Stimulated activated CD8-positive, alpha-beta memory T cell treated with anti-CD3 and anti-CD28 coated beads, Interleukin-4, amount 100 ng/mL, for 24 hours (primary cell): ENCODE results near the gene ZRSR2.
"Not testable (repeated sequence)": the region's sequence is repeated elsewhere in the genome, so short reads cannot be mapped to it uniquely, and the experiment has no call there.

Experiments
- DNase-seq: peaks from one replicate; pipeline ENCODE4 v3.0.0-alpha.2; 2020; ENCODE audit warnings: low read depth

The ZRSR2 gene

GRCh38 chrX:15804563-15804962, 14.3 kb downstream of the ZRSR2 start:
- DNase-seq = no peak

- no peak for DNase-seq
These were observed 18.0 kb downstream of the ZRSR2 start for GRCh38 chrX:15808254-15808653.

GRCh38 chrX:15812192-15812938, 22.1 kb downstream of the ZRSR2 start:
- DNase-seq = no peak

- DNase-seq = no peak
These were observed 23.1 kb downstream of the ZRSR2 start for GRCh38 chrX:15813416-15813815.

- DNase-seq = no peak
These were observed 24.6 kb downstream of the ZRSR2 start for GRCh38 chrX:15814771-15815365.

- DNase-seq = no peak
These were observed 25.6 kb downstream of the ZRSR2 start for GRCh38 chrX:15815779-15816437.

- DNase-seq = no peak
These were observed 26.1 kb downstream of the ZRSR2 start for GRCh38 chrX:15816438-15816809.

- peak; percentile 4 for DNase-seq
These were observed 26.6 kb downstream of the ZRSR2 start for GRCh38 chrX:15816886-15817285.

- DNase-seq = no peak
These were observed 30.1 kb downstream of the ZRSR2 start for GRCh38 chrX:15820106-15821073.

- DNase-seq = no peak
These were observed 32.6 kb downstream of the ZRSR2 start for GRCh38 chrX:15822922-15823321.

GRCh38 chrX:15825936-15826335, 35.7 kb downstream of the ZRSR2 start:
- DNase-seq = no peak

- no peak for DNase-seq
These were observed 38.9 kb downstream of the ZRSR2 start for GRCh38 chrX:15829217-15829616.

- not testable (repeated sequence) for DNase-seq
These were observed 41.1 kb downstream of the ZRSR2 start for GRCh38 chrX:15831347-15831746.

GRCh38 chrX:15834053-15834452, 43.8 kb downstream of the ZRSR2 start:
- no peak for DNase-seq

GRCh38 chrX:15834827-15835595, 44.7 kb downstream of the ZRSR2 start:
- DNase-seq = no peak

- DNase-seq = no peak
These were observed 47.7 kb downstream of the ZRSR2 start for GRCh38 chrX:15838017-15838416.

GRCh38 chrX:15841853-15842516, 51.7 kb downstream of the ZRSR2 start:
- DNase-seq = no peak

GRCh38 chrX:15843960-15844359, 53.7 kb downstream of the ZRSR2 start:
- no peak for DNase-seq

- no peak for DNase-seq
These were observed 58.3 kb downstream of the ZRSR2 start for GRCh38 chrX:15848576-15848975.

GRCh38 chrX:15849555-15849954, 59.3 kb downstream of the ZRSR2 start:
- DNase-seq = no peak

GRCh38 chrX:15853586-15854079, 63.3 kb downstream of the ZRSR2 start:
- DNase-seq = no peak
